HepG2 (cell line): ENCODE data around the gene ARHGAP5. TPM values are rescaled to one million over a fixed set of nuclear protein-coding genes. Genes with fewer than 3 reads are reported as not detected.

Source experiments
- ATF6 ChIP-seq: sonication (generic); formaldehyde crosslinking; conservative IDR thresholded peaks from 2 replicates; pipeline ENCODE4 v1.4.0; 2020; ENCODE audit warnings: missing genetic modification reagents
- CAMTA2 ChIP-seq: sonication (generic); formaldehyde crosslinking; IDR thresholded peaks from 2 replicates; pipeline ENCODE4 v1.4.0; 2020; ENCODE audit warnings: mild to moderate bottlenecking, missing genetic modification reagents, borderline replicate concordance
- CC2D1A ChIP-seq: sonication (generic); formaldehyde crosslinking; IDR thresholded peaks from 2 replicates; pipeline ENCODE4 v1.8.1; 2023; ENCODE audit warnings: mild to moderate bottlenecking, missing genetic modification reagents
- HOXA7 ChIP-seq: sonication (generic); formaldehyde crosslinking; IDR thresholded peaks from 2 replicates; pipeline ENCODE4 v1.8.1; 2022; ENCODE audit warnings: mild to moderate bottlenecking, missing genetic modification reagents, moderate library complexity
- JUND ChIP-seq: sonication (generic); formaldehyde crosslinking; IDR thresholded peaks from 2 replicates; pipeline ENCODE4 v1.8.0; 2022; ENCODE audit warnings: mild to moderate bottlenecking, missing genetic modification reagents
- KLF13 ChIP-seq: sonication (generic); formaldehyde crosslinking; IDR thresholded peaks from 2 replicates; pipeline ENCODE4 v1.4.0; 2020; ENCODE audit warnings: mild to moderate bottlenecking, missing genetic modification reagents
- NFATC3 ChIP-seq: sonication (generic); formaldehyde crosslinking; IDR thresholded peaks from 2 replicates; pipeline ENCODE4 v1.5.1; 2020; ENCODE audit warnings: mild to moderate bottlenecking, missing genetic modification reagents
- NKX3-1 ChIP-seq: sonication (generic); formaldehyde crosslinking; IDR thresholded peaks from 2 replicates; pipeline ENCODE4 v1.5.0; 2020; ENCODE audit warnings: missing genetic modification reagents
- PAXIP1 ChIP-seq: sonication (generic); formaldehyde crosslinking; conservative IDR thresholded peaks from 2 replicates; pipeline ENCODE4 v1.4.0; 2020; ENCODE audit warnings: mild to moderate bottlenecking, missing genetic modification reagents, moderate library complexity
- RAD21 ChIP-seq: fragments of 450-650 bp; formaldehyde crosslinking; IDR thresholded peaks from 2 replicates; pipeline ENCODE4 v1.5.0; 2020; ENCODE audit warnings: mild to moderate bottlenecking
- RARG ChIP-seq: sonication (generic); formaldehyde crosslinking; IDR thresholded peaks from 2 replicates; pipeline ENCODE4 v1.4.0; 2020; ENCODE audit warnings: low read depth, mild to moderate bottlenecking, missing genetic modification reagents
- SMAD9 ChIP-seq: sonication (generic); formaldehyde crosslinking; IDR thresholded peaks from 2 replicates; pipeline ENCODE4 v1.5.1; 2020; ENCODE audit warnings: mild to moderate bottlenecking, missing genetic modification reagents
- SP2 ChIP-seq: sonication (generic); formaldehyde crosslinking; IDR thresholded peaks from 2 replicates; pipeline ENCODE4 v1.5.1; 2020; ENCODE audit warnings: mild to moderate bottlenecking, missing genetic modification reagents
- SRSF9 ChIP-seq: fragments of 200-400 bp; formaldehyde crosslinking; IDR thresholded peaks from 2 replicates; pipeline ENCODE4 v1.6.1; 2018; ENCODE audit warnings: borderline replicate concordance, mild to moderate bottlenecking, low read depth, low read length; ENCODE audit not compliant: insufficient read depth, poor library complexity, severe bottlenecking
- TBX3 ChIP-seq: fragments of 450-650 bp; IDR thresholded peaks from 2 replicates; pipeline ENCODE4 v1.6.1; 2017; ENCODE audit warnings: antibody characterized with exemption, mild to moderate bottlenecking, inconsistent platforms, borderline replicate concordance
- TERF1 ChIP-seq: sonication (generic); formaldehyde crosslinking; IDR thresholded peaks from 2 replicates; pipeline ENCODE4 v1.8.0; 2022; ENCODE audit warnings: mild to moderate bottlenecking, missing genetic modification reagents, moderate library complexity
- ZIK1 ChIP-seq: sonication (generic); formaldehyde crosslinking; IDR thresholded peaks from 2 replicates; pipeline ENCODE4 v1.5.0; 2020; ENCODE audit warnings: mild to moderate bottlenecking, low read depth, missing genetic modification reagents, borderline replicate concordance
- ZNF3 ChIP-seq: IDR thresholded peaks from 2 replicates; pipeline ENCODE4 v1.7.0; 2017; ENCODE audit warnings: inconsistent platforms
- ZNF547 ChIP-seq: sonication (generic); formaldehyde crosslinking; IDR thresholded peaks from 2 replicates; pipeline ENCODE4 v1.5.1; 2020; ENCODE audit warnings: mild to moderate bottlenecking, missing genetic modification reagents
- ZNF576 ChIP-seq: sonication (generic); formaldehyde crosslinking; IDR thresholded peaks from 2 replicates; pipeline ENCODE4 v1.4.0; 2020; ENCODE audit warnings: mild to moderate bottlenecking, missing genetic modification reagents
- ZNF607 ChIP-seq: sonication (generic); formaldehyde crosslinking; IDR thresholded peaks from 2 replicates; pipeline ENCODE4 v1.5.1; 2020; ENCODE audit warnings: missing genetic modification reagents, mild to moderate bottlenecking, borderline replicate concordance
- ZNF614 ChIP-seq: IDR thresholded peaks from 2 replicates; pipeline ENCODE4 v1.6.1; 2018; ENCODE audit warnings: missing biosample characterization, missing genetic modification reagents, inconsistent platforms, borderline replicate concordance
- ZNF720 ChIP-seq: sonication (generic); formaldehyde crosslinking; IDR thresholded peaks from 2 replicates; pipeline ENCODE4 v1.4.0; 2020; ENCODE audit warnings: missing genetic modification reagents
- polyA plus RNA-seq, 8 experiments: library from polyadenylated mRNA; depleted of rRNA in 3 of 8; stranded (reverse) in 7 of 8; unstranded in 1 of 8; fragments of >200 nt; fragmentation: Illumina TruSeq in 4 of 8; extraction: Trizol in 4 of 8; gene quantifications; 2 replicates each; pipeline versions ENCODE4 v1.2.1 to v1.2.3, GENCODE V29; 2011 to 2016; ENCODE audit warnings: low read depth in 4 of 8, missing spikeins in 1 of 8, mixed read lengths in 1 of 8; ENCODE audit not compliant: insufficient read depth in 1 of 8
- total RNA-seq, 5 experiments: library from RNA; depleted of rRNA; stranded (reverse); fragments of >200 nt; fragmentation: Illumina TruSeq; extraction: Trizol; gene quantifications; 2 replicates each; pipeline ENCODE4 v1.2.3, GENCODE V29; 2016; ENCODE audit warnings: low read depth in 1 of 5

Gene ARHGAP5
- total and polyA plus RNA-seq, 2 of the 13 experiments (the other 11 are each of a cell fraction or from before 2014, with no cell fraction given) = 33.7 to 144 TPM

GRCh38 chr14:32076278-32077080, 625 bp upstream of the ARHGAP5 start (continued):
- TF ChIP-seq TERF1 (no peak), NKX3-1 (CRISPR knock-in tag) (0 out of 2 replicates have a peak, but pooled peaks have one; percentile 22), ZNF720 (CRISPR knock-in tag) (peak; percentile 89; the same call in 1 of the 2 replicates), RAD21 (CRISPR knock-in tag) (no peak; the same call in none of the 2 replicates), ZNF547 (CRISPR knock-in tag) (peak; percentile 95), ZNF3 (CRISPR knock-in tag) (no peak; the same call in 1 of the 2 replicates), SMAD9 (CRISPR knock-in tag) (0 out of 2 replicates have a peak, but pooled peaks have one; percentile 59), SRSF9 (no peak), TBX3 (peak; percentile 56; the same call in 1 of the 2 replicates), ATF6 (CRISPR knock-in tag) (no peak), SP2 (no peak; the same call in 1 of the 2 replicates), PAXIP1 (CRISPR knock-in tag) (peak; percentile 64), ZIK1 (peak; percentile 32; the same call in 1 of the 2 replicates), RARG (peak; percentile 84; the same call in 1 of the 2 replicates), KLF13 (CRISPR knock-in tag) (no peak), HOXA7 (CRISPR knock-in tag) (peak; percentile 96), CC2D1A (CRISPR knock-in tag) (no peak), NFATC3 (CRISPR knock-in tag) (no peak), ZNF576 (CRISPR knock-in tag) (0 out of 2 replicates have a peak, but pooled peaks have one; percentile 82), JUND (CRISPR knock-in tag) (0 out of 2 replicates have a peak, but pooled peaks have one; percentile 27), ZNF607 (CRISPR knock-in tag) (peak; percentile 47), ZNF614 (CRISPR knock-in tag) (no peak), CAMTA2 (no peak)
